Dendritic cell treated with granulocyte-macrophage colony-stimulating factor and Interleukin-4, amounts not matched to agents 40 ng/mL and 50 ng/mL, for 4 days (primary cell): Measurements from ENCODE around the gene OR10G3.
"Not testable (repeated sequence)": the region's sequence is repeated elsewhere in the genome, so short reads cannot be mapped to it uniquely, and the experiment has no call there.

Experiments used
- H3K27ac Mint-ChIP-seq: one replicate; pipeline ENCODE4 v1.8.0; 2022; ENCODE audit warnings: mild to moderate bottlenecking, mixed read lengths
- H3K27me3 Mint-ChIP-seq: one replicate; pipeline ENCODE4 v1.8.0; 2022; ENCODE audit warnings: mild to moderate bottlenecking, mixed read lengths
- H3K36me3 Mint-ChIP-seq: one replicate; pipeline ENCODE4 v1.8.0; 2022; ENCODE audit warnings: low read depth, mixed read lengths
- H3K4me1 Mint-ChIP-seq: one replicate; pipeline ENCODE4 v1.8.0; 2022; ENCODE audit warnings: low read depth, mixed read lengths
- H3K4me3 Mint-ChIP-seq: one replicate; pipeline ENCODE4 v1.8.0; 2022; ENCODE audit warnings: mild to moderate bottlenecking, moderate library complexity, mixed read lengths
- H3K9me3 Mint-ChIP-seq: one replicate; pipeline ENCODE4 v1.8.0; 2022; ENCODE audit warnings: mixed read lengths
- intact Hi-C: fragments of 100-400 bp; cut with micrococcal nuclease; formaldehyde crosslinking; loops from one replicate; pipeline ENCODE4 v1.15.0; 2022

OR10G3 gene, protein sequence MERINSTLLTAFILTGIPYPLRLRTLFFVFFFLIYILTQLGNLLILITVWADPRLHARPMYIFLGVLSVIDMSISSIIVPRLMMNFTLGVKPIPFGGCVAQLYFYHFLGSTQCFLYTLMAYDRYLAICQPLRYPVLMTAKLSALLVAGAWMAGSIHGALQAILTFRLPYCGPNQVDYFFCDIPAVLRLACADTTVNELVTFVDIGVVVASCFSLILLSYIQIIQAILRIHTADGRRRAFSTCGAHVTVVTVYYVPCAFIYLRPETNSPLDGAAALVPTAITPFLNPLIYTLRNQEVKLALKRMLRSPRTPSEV

DNA sequence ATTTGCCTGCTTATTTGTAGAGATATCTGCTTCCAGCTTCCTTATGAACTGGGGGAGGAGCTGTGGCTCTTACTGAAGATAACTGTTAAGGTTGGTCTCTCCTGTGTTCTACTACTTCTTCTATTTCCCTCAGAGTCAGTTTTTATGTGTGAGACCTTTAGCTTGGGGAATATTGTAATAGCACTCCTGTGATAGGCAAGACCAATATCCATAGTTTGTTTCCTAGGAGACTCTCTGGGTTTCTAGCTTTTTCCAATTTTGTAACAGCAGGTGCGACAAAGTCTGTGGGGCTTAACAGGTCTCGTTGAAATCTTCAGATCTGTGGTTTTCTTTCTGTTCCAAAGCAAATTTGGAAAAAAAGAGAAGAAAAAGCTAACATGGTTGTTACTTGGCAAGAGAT, at the start of gene OR10G3:
TSS of gene OR10G3 (minus strand) at position 101 of the 400 bp plus-strand sequence. CDS start 9,332 bp downstream, outside the sequence.
- Mint-ChIP-seq H3K27ac (no peak within 1 kb of the TSS), H3K27me3 (peaks cover 20% of the 10 kb centered on the region), H3K36me3 (no peaks in the 10 kb centered on the region), H3K4me3 (no peak within 1 kb of the TSS), H3K9me3 (no peaks in the 10 kb centered on the region), H3K4me1 (no peaks in the 10 kb centered on the region)
- intact Hi-C loops: no loop called here

DNA sequence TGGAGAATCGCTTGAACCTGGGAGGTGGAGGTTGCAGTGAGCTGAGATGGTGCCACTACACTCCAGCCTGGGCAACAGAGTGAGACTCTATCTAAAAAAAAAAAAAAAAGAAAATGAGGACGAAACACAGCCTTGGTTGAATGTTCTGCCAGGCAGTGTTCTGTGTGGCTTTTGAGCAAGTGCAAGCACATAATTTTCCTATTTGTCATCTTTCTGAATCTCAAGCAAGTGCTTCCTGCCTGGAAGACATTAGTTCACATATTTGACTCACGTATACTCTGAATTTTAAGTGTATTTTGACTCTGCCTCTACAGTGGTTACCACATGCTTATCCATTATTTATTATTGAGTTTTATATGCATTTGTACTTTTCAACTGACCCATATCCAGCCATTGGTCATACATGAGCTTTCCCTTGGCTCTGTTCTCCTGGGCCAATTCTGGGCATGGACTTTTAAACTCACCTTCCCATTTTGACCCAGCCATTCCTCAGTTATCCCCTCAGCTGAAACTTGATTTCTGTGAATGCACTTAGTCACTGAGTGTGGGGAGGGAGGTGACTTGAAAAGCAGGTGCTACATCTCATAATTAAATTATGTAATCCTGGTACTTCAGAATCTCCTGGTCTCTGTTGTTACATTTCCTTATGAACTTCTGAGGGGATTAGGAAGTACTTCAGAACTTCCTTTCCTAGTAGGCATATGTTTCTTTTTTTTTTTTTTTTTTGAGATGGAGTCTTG, 46.8 kb upstream of the OR10G3 start:
- no peaks in the 10 kb centered on the region for H3K36me3 Mint-ChIP-seq
- H3K4me1 Mint-ChIP-seq: no peaks in the 10 kb centered on the region
- intact Hi-C loops: no loop called here
- peaks cover 3% of the 10 kb centered on the region for H3K27me3 Mint-ChIP-seq
- H3K9me3 Mint-ChIP-seq: no peaks in the 10 kb centered on the region
- H3K4me3 Mint-ChIP-seq: no peak overlapping the region
- H3K27ac Mint-ChIP-seq: no peak overlapping the region

DNA sequence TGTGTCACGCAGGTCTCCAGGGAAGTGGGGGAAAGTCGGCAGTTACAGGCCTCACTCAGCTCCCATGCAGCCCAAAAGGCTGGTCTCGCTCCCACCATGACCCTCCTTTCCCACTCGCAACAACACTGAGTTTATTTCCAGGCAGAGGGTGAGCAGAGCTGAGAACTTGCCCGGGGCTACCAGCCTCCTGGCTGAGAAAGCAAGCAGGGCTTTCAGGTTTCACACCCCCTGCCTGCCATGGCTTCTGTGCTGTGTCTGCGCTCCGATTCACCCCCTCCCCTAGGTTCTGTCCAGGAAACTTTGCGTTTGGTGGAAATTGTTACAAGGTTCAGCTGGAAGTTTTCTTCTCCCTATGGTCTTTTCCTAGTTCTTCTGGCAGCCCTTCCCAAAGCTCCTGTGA, 37.7 kb upstream of the OR10G3 start:
- peaks cover 1% of the 10 kb centered on the region for H3K27me3 Mint-ChIP-seq
- H3K4me1 Mint-ChIP-seq: no peaks in the 10 kb centered on the region
- no peaks in the 10 kb centered on the region for H3K36me3 Mint-ChIP-seq
- intact Hi-C loops: no loop called here
- no peaks in the 10 kb centered on the region for H3K9me3 Mint-ChIP-seq
- H3K27ac Mint-ChIP-seq: no peak overlapping the region
- H3K4me3 Mint-ChIP-seq: no peak overlapping the region

DNA sequence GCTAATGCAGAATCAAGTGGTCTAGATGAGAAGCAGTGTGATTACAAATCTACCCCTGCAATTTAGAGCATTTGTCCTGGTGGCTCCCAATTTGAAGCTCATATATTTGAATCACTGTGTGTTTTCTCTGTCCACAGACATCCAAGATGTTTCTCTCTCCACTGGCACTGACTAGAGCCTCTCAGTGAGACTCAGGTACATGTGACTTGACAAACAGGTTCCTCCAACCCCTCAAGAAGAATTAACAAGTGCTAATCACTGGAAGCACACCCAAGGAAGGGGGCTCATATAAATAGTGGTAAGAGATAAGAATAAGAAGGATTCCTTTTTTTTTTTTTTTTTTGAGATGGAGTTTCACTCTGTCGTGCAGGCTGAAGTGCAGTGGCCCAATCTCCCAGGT, 34.4 kb upstream of the OR10G3 start:
- Mint-ChIP-seq H3K9me3 (no peaks in the 10 kb centered on the region), H3K27ac (no peak overlapping the region), H3K27me3 (no peaks in the 10 kb centered on the region)

DNA sequence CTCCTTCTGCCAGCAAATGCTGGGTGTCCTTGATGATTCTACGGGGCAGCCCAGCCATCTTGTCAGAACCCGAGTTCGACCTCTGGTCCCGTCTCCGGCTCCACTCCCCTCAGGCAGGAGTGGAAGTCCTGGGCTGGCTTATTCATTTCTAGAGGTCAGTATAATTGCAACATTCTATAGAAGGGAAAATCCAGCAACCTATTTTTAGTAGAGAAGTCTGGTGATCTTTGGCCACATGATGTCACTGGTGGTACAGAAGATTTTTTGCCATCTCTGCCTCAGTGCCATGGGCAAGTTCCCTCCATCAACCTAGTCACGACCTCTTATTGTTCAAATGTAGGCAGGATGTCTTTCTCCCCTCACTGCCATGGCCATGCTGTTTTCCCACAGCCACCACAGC, 32.4 kb upstream of the OR10G3 start:
- Mint-ChIP-seq H3K4me3 (no peak overlapping the region), H3K9me3 (no peaks in the 10 kb centered on the region), H3K27ac (no peak overlapping the region), H3K4me1 (no peaks in the 10 kb centered on the region), H3K36me3 (no peaks in the 10 kb centered on the region), H3K27me3 (peaks cover 6% of the 10 kb centered on the region)
- intact Hi-C loops: no loop called here

More for the DNA sequence above, 34.4 kb upstream of the OR10G3 start:
- no peaks in the 10 kb centered on the region for H3K36me3 Mint-ChIP-seq
- intact Hi-C loops: no loop called here
- H3K4me3 Mint-ChIP-seq: no peak overlapping the region
- H3K4me1 Mint-ChIP-seq: no peaks in the 10 kb centered on the region

DNA sequence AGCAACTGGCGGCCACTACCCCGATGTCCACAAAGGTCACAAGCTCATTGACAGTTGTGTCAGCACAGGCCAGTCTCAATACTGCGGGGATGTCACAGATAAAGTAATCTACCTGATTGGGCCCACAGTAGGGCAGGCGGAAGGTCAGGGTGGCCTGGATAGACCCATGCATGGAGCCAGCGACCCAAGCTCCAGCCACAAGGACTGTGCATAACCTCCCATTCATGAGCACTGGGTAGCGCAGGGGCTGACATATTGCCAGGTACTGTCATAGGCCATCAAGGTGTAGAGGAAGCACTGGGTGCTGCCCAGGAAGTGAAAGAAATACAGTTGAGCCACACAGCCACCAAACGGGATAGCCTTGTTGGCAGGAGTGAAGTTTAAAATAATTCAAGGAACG, 22.3 kb upstream of the OR10G3 start:
- H3K27ac Mint-ChIP-seq, H3K36me3 Mint-ChIP-seq, H3K9me3 Mint-ChIP-seq: not testable (repeated sequence)

DNA sequence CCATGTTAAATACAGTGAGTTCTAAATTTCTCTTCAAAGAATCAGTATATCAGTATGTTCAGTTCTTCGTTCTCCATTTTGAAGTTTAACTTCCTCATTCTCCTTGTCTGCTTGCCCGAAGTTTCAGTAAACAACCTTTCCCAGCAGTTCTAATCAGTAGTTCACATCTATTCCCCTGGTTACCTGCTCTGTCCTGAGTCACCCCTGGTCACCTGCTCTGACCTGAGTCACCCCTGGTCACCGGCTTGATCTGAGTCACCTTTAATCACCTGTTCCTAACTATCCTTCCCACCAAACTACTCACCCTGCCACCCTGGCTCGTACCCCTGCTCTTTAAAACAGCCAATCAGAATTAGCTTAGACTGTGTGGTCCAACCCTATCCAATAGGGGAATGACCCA, 9.4 kb upstream of the OR10G3 start:
- intact Hi-C loops: no loop called here
- Mint-ChIP-seq H3K4me3 (no peak overlapping the region), H3K27me3 (peaks cover 5% of the 10 kb centered on the region), H3K36me3 (no peaks in the 10 kb centered on the region), H3K4me1 (no peaks in the 10 kb centered on the region), H3K9me3 (peaks cover 32% of the 10 kb centered on the region), H3K27ac (no peak overlapping the region)

More for the DNA sequence above, 22.3 kb upstream of the OR10G3 start:
- intact Hi-C loops, H3K4me1 Mint-ChIP-seq, H3K27me3 Mint-ChIP-seq, H3K4me3 Mint-ChIP-seq: not testable (repeated sequence)

DNA sequence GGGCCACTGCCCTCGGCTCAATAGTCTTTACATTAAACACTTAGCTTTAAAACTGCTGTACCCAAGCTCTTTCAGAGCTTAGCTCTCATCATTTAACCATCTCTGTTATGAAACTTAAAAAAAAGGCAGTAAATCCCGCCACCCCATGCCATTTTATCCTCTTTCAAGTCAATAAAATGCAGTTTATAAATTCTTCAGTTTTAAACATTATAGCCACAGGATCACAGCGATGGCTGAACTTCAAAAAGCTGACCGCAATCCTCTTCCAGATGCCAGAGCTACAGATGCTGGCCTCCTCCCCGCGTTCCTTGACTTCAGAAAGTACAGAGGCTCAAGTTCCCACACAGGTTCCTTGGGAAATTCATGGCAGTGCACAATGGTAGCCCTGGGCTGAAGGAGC, 4.2 kb downstream of the OR10G3 start:
- no peak overlapping the region for H3K4me3 Mint-ChIP-seq
- no peaks in the 10 kb centered on the region for H3K4me1 Mint-ChIP-seq
- H3K27me3 Mint-ChIP-seq: peaks cover 25% of the 10 kb centered on the region
- H3K36me3 Mint-ChIP-seq: no peaks in the 10 kb centered on the region
- no peak overlapping the region for H3K27ac Mint-ChIP-seq
- intact Hi-C loops: no loop called here
- H3K9me3 Mint-ChIP-seq: no peaks in the 10 kb centered on the region

DNA sequence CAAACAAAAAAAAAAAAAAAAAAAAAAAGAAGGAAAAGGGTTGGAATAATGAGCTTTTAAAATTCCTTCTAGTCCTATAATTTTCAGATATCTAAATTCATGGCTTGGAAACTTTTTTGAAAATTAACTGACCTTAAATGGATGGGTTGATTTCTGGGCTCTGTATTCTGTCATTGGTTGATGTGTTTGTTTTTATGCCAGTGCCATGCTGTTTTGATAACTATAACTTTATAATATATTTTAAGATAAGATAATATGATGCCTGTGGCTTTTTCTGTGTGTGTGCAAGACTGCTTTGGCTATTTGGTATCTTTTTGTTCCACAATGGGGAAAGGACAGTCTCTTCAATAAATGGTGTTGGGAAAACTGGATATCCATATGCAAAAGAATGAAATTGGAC, 7.3 kb downstream of the OR10G3 start:
- peaks cover 15% of the 10 kb centered on the region for H3K27me3 Mint-ChIP-seq
- no peaks in the 10 kb centered on the region for H3K9me3 Mint-ChIP-seq
- intact Hi-C loops: no loop called here
- H3K27ac Mint-ChIP-seq: no peak overlapping the region
- no peak overlapping the region for H3K4me3 Mint-ChIP-seq
- no peaks in the 10 kb centered on the region for H3K4me1 Mint-ChIP-seq
- no peaks in the 10 kb centered on the region for H3K36me3 Mint-ChIP-seq

DNA sequence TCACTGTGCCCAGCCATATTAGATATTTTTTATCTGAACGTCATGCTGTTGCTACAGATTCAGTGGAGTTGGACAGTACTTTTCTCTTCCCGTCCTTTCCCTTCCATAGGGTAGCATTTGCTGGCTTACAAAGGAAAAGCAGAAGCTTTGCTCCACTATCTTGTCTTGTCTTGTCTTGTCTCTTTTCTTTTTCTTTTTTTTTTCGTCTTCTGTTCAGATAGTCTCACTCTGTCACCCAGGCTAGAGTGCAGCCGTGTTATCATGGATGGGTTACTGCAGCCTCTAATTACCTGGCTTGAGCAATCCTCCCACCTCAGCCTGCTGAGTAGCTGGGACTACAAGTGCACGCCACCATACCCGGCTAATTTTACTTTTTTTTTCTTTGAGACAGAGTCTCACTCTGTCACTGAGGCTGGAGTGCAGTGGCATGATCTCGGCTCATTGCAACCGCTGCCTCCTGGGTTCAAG, 21.1 kb downstream of the OR10G3 start:
- no peak overlapping the region for H3K27ac Mint-ChIP-seq
- no peaks in the 10 kb centered on the region for H3K36me3 Mint-ChIP-seq
- peaks cover 3% of the 10 kb centered on the region for H3K27me3 Mint-ChIP-seq
- intact Hi-C loops: no loop called here
- H3K9me3 Mint-ChIP-seq: no peaks in the 10 kb centered on the region
- peaks cover 5% of the 10 kb centered on the region for H3K4me1 Mint-ChIP-seq
- no peak overlapping the region for H3K4me3 Mint-ChIP-seq

DNA sequence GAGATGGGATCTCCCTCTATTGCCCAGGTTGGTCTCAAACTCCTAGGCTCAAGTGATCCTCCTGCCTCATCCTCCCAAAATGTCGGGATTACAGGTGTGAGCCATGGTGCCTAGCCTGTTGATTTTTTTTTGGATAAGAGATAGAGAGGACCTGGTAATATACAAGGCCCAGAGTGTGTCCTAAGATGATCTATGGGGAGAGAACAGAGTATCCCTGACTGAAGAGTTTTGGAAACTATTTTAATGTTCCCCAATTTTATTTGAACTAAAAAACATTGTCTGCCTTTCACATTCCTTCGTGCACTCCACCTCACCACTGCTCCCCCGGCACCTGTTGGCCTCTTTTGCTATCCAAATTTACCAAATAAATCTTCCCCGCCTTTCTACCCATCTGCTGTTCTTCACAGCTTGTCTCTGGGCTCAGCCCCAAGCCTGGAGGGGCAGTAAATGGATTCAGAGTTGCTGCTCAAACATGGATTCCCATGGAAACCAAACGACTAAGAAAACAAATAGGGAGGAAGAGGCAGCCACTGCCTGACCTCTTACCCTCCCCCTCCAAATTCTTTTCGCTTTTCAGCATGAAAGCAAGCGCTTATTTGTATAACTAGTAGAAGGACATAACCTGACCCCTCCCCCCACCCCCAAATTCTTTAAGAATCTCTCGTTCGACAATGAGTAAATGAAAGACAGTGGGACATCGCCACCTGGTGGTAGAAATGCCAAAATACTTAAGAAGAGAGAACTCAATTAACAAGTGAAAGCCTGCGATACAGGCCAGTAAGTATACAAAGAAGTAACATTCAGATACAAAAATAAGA, 22.6 kb downstream of the OR10G3 start:
- H3K9me3 Mint-ChIP-seq: no peaks in the 10 kb centered on the region
- H3K4me3 Mint-ChIP-seq: peak overlapping the region; percentile 30
- H3K27ac Mint-ChIP-seq: no peak overlapping the region
- no peaks in the 10 kb centered on the region for H3K36me3 Mint-ChIP-seq
- intact Hi-C loops: loop anchor here (1.0 kb wide), 1 partner anchor 59 kb away; no protein-coding TSS in a partner anchor
- peaks cover 5% of the 10 kb centered on the region for H3K4me1 Mint-ChIP-seq
- H3K27me3 Mint-ChIP-seq: no peaks in the 10 kb centered on the region

DNA sequence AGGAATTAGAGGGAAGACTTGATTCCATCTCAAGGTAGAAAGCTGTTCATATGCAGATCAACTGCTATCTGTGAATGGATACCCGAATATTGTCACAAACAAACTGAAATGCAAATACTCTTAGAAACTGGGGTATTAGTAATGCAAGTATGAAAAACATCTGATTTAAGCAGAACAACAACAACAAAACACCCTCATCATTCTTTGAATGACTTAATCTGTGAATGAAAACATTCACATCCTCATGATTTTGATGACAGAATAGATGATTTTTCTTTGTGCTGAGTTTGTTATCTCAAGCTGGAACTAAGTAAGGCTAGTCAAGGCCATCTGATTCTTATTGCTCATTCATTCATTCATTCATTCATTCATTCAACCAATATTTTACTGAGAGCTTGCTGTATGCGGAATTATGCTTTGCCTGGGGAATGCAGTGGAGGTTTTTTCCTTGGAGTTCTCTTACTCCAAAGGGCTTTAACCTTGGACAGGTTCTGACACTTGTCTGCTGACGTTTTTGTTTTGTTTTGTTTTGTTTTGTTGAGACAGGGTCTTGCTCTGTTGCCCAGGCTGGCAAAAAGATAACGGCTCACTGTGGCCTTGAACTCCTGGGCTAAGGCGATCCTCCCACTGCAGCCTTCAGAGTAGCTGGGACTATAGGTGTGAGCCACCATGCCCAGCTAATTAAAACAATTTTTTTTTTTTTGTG, 23.3 kb downstream of the OR10G3 start:
- Mint-ChIP-seq H3K27me3 (no peaks in the 10 kb centered on the region), H3K4me3 (no peak overlapping the region), H3K9me3 (no peaks in the 10 kb centered on the region), H3K4me1 (peaks cover 5% of the 10 kb centered on the region), H3K27ac (no peak overlapping the region), H3K36me3 (no peaks in the 10 kb centered on the region)
- intact Hi-C loops: loop anchor here (1.0 kb wide), 1 partner anchor 58 kb away; no protein-coding TSS in a partner anchor

DNA sequence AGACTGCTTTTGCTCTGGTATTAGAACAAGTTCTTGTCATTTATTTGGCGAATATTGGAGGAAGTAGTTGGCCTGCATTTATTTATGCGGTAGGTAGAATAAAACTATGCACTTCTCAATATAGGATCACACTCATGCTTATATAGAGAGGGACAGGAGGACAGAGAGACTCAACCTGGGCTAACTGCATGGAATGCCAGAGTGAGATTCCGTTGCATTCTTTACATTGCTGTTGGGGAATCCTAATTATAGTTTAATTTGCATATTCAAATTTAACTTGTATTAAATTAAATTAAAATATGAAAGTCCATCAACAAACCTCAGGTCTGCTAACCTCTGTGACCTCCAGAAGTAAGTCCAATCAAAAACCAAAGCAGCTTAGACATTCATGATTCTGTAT, 26.6 kb downstream of the OR10G3 start:
- intact Hi-C loops: no loop called here
- Mint-ChIP-seq H3K27ac (no peak overlapping the region), H3K4me1 (peaks cover 5% of the 10 kb centered on the region), H3K4me3 (no peak overlapping the region), H3K36me3 (no peaks in the 10 kb centered on the region), H3K9me3 (no peaks in the 10 kb centered on the region), H3K27me3 (peaks cover 5% of the 10 kb centered on the region)
